Measurements from ENCODE around the gene PLEKHA7. TPM values are rescaled to one million over a fixed set of nuclear protein-coding genes. Genes with fewer than 3 reads are reported as not detected.

PLEKHA7 gene
- total RNA-seq, 1 experiment from 2014 or later, result 57.6 TPM

DNA sequence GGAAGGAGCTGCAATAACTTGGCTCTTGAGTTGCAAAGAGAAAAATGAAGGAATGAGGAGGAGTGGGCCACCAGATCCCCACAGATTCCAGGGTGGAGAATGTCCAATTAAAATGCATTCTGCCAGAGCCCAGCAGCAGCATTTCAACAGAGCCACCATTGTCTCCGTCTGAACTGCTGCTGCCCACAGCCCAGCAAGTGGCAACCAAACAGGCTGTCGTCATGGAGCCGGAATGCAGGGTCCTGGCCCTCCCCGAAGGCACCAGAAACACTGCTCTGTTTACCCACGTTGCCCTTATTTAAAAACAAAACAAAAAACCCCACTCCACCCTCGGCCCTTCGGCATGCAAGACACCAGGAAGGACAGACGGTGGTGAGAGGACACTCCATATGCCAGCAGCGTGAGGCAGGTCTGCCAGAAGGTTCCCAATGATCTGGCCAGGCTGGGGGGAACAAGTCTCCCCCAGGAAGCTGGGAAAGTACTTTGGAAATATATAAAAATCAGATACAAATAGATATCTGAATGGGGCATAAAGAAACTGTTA is 32.5 kb downstream of the PLEKHA7 start:
- H3K4me1 ChIP-seq, result peaks cover 9% of the 10 kb centered on the region
- H3K4me3 ChIP-seq (ENCODE audit: low read depth, low read length), result no peak overlapping the region
- ChIA-PET POLR2A (no interaction called here), CTCF (no interaction called here)
- H3K9me3 Mint-ChIP-seq (ENCODE audit: unreplicated experiment), result no peaks in the 10 kb centered on the region
- H3K27me3 Mint-ChIP-seq (ENCODE audit: insufficient read depth, unreplicated experiment), result no peaks in the 10 kb centered on the region
- H3K36me3 Mint-ChIP-seq (ENCODE audit: insufficient read depth, unreplicated experiment), result peaks cover 9% of the 10 kb centered on the region
- H3K27me3 ChIP-seq (replicated peaks; ENCODE audit: control insufficient read depth, insufficient read depth, low read length), result no peaks in the 10 kb centered on the region
- no TSS peak for BruUV-seq (replicated peaks)
- no peak overlapping the region for H3K4me3 Mint-ChIP-seq (ENCODE audit: unreplicated experiment)
- intact Hi-C loops (cut with micrococcal nuclease; ENCODE audit: unreplicated experiment), result no loop called here
- peaks cover 24% of the 10 kb centered on the region for H3K4me1 Mint-ChIP-seq (ENCODE audit: low read depth, unreplicated experiment)
- no peak for DNase-seq
- H3K9me3 ChIP-seq, result no peaks in the 10 kb centered on the region
- H3K36me3 ChIP-seq (ENCODE audit: control insufficient read depth, insufficient read depth, low read length), result no peaks in the 10 kb centered on the region
- no peak overlapping the region for H3K27ac Mint-ChIP-seq (ENCODE audit: unreplicated experiment)
- TF ChIP-seq CTCF (IDR thresholded peaks at IDR 0.05; ENCODE audit: insufficient read depth in 1 of 2, low read depth in 1 of 2, low read length in 1 of 2, severe bottlenecking in 1 of 2, unreplicated experiment in 1 of 2), result no peak

DNA sequence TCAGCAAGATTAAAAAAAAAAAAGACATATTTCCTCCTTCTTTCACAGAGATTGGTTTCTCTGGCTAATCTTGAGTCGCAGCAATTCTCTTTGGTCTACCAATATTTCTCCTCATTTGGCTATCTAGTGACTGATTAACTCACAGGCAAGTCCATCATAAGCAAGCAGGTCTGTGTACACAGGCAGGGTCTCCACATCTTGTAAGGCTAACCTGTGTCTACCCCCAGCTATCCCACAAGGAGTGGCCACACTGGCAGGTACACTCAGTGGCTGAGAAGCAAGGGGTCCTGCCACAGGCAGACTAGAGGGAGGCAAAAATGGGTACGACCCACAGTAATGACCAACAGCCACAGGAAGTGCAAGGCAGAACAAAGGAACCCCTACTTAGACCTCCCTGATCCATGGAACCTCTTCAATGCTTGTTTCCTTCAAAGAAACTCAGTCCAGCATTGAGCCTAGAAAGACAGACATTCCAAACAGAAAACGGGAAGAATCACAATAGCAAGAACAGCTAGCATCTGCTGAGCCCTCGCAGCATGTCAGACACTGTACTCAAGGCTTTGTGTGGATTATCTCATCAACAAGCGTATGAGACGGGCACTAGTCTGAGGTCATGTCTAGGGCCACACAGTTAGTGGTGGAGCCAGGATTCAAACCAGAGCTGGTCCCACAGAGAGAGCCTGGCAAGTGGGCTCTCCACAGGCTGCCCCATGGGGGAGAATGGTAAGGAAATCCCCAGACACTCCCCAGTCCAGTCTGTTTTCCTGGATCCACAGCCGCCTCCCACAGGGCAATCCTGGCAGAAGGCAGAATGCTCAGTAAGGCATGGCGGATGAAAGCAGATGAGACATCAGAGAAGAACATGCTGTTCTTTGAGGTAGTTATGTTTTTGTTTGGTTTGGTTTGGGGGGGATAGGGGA is 34.3 kb downstream of the PLEKHA7 start:
- Mint-ChIP-seq H3K27me3 (ENCODE audit: insufficient read depth, unreplicated experiment) (no peaks in the 10 kb centered on the region), H3K36me3 (ENCODE audit: insufficient read depth, unreplicated experiment) (no peaks in the 10 kb centered on the region), H3K4me3 (ENCODE audit: unreplicated experiment) (no peak overlapping the region), H3K27ac (ENCODE audit: unreplicated experiment) (no peak overlapping the region), H3K4me1 (ENCODE audit: low read depth, unreplicated experiment) (peaks cover 25% of the 10 kb centered on the region), H3K9me3 (ENCODE audit: unreplicated experiment) (no peaks in the 10 kb centered on the region)
- ChIA-PET POLR2A (no interaction called here), CTCF (no interaction called here)
- no peak overlapping the region for H3K4me3 ChIP-seq (ENCODE audit: low read depth, low read length)
- intact Hi-C loops (cut with micrococcal nuclease; ENCODE audit: unreplicated experiment), result no loop called here
- no TSS peak for BruUV-seq (replicated peaks)
- H3K4me1 ChIP-seq, result peaks cover 5% of the 10 kb centered on the region; the same call in 1 of the 2 replicates
- no peaks in the 10 kb centered on the region for H3K9me3 ChIP-seq
- no peak for TF ChIP-seq CTCF (IDR thresholded peaks at IDR 0.05; ENCODE audit: insufficient read depth in 1 of 2, low read depth in 1 of 2, low read length in 1 of 2, severe bottlenecking in 1 of 2, unreplicated experiment in 1 of 2)
- DNase-seq, result no peak
- no peaks in the 10 kb centered on the region for H3K27me3 ChIP-seq (replicated peaks; ENCODE audit: control insufficient read depth, insufficient read depth, low read length)
- H3K36me3 ChIP-seq (ENCODE audit: control insufficient read depth, insufficient read depth, low read length), result no peaks in the 10 kb centered on the region

GRCh38 chr11:16977994-16978315 is 36.3 kb downstream of the PLEKHA7 start:
- Histone ChIP-seq H3K27me3 (replicated peaks; ENCODE audit: control insufficient read depth, insufficient read depth, low read length) (no peaks in the 10 kb centered on the region), H3K4me1 (peaks cover 5% of the 10 kb centered on the region; the same call in 1 of the 2 replicates), H3K36me3 (ENCODE audit: control insufficient read depth, insufficient read depth, low read length) (no peaks in the 10 kb centered on the region), H3K9me3 (no peaks in the 10 kb centered on the region), H3K4me3 (ENCODE audit: low read depth, low read length) (no peak overlapping the region)
- TF ChIP-seq CTCF (IDR thresholded peaks at IDR 0.05; ENCODE audit: insufficient read depth in 1 of 2, low read depth in 1 of 2, low read length in 1 of 2, severe bottlenecking in 1 of 2, unreplicated experiment in 1 of 2), result no peak
- H3K9me3 Mint-ChIP-seq (ENCODE audit: unreplicated experiment), result no peaks in the 10 kb centered on the region
- no peak overlapping the region for H3K4me3 Mint-ChIP-seq (ENCODE audit: unreplicated experiment)
- no TSS peak for BruUV-seq (replicated peaks)
- H3K4me1 Mint-ChIP-seq (ENCODE audit: low read depth, unreplicated experiment), result peaks cover 25% of the 10 kb centered on the region
- DNase-seq, result no peak
- ChIA-PET CTCF (no interaction called here), POLR2A (no interaction called here)
- intact Hi-C loops (cut with micrococcal nuclease; ENCODE audit: unreplicated experiment), result no loop called here
- H3K36me3 Mint-ChIP-seq (ENCODE audit: insufficient read depth, unreplicated experiment), result peaks cover 2% of the 10 kb centered on the region
- H3K27ac Mint-ChIP-seq (ENCODE audit: unreplicated experiment), result no peak overlapping the region
- no peaks in the 10 kb centered on the region for H3K27me3 Mint-ChIP-seq (ENCODE audit: insufficient read depth, unreplicated experiment)

Measured in Caco-2 (cell line).